Mucosa of descending colon (tissue), 3 donors: ENCODE data around the gene CDHR3. TPM values are rescaled to one million over a fixed set of nuclear protein-coding genes. Genes with fewer than 3 reads are reported as not detected.

Experiments
- ATAC-seq: fragments of 200-7000 bp; cut with Tn5 transposase; one replicate; pipeline ENCODE4 v1.9.1; 2020; ENCODE audit warnings: mild to moderate bottlenecking, moderate library complexity
- DNase-seq, 3 donors: peaks; one replicate each; pipeline ENCODE4 v3.0.0-alpha.2; 2020
- H3K36me3 ChIP-seq: fragments of 200-600 bp; one replicate; pipeline ENCODE4 v1.8.0; 2021; ENCODE audit warnings: low read depth, mild to moderate bottlenecking
- H3K4me1 ChIP-seq: fragments of 200-600 bp; one replicate; pipeline ENCODE4 v1.8.0; 2021; ENCODE audit warnings: low read depth, mild to moderate bottlenecking
- H3K4me3 ChIP-seq: fragments of 200-600 bp; one replicate; pipeline ENCODE4 v1.8.0; 2021; ENCODE audit warnings: mild to moderate bottlenecking
- H3K9me3 ChIP-seq: fragments of 200-600 bp; one replicate; pipeline ENCODE4 v1.8.0; 2021; ENCODE audit warnings: mild to moderate bottlenecking
- CTCF ChIP-seq: fragments of 200-600 bp; IDR thresholded peaks from one replicate; pipeline ENCODE4 v1.8.0; 2022; ENCODE audit warnings: antibody characterized with exemption, mild to moderate bottlenecking
- intact Hi-C, 2 donors: fragments of 100-400 bp; cut with DNase I in 1 of 2; cut with micrococcal nuclease in 1 of 2; formaldehyde crosslinking; loops; one replicate each; pipeline versions ENCODE4 v1.11.0 to v1.11.1; 2022; cut with DNase I, micrococcal nuclease
- total RNA-seq, 3 donors: library from RNA; stranded (reverse); fragmentation: NEBNext Ultra II Directional in 2 of 3; extraction: Animal tissue kit (Norgen Biotek cat#: 25700) in 2 of 3; gene quantifications; one replicate each; pipeline versions ENCODE4 v1.2.1 to v1.2.4, GENCODE V29; 2021 to 2023
- donor health status: DM: no; HTN: no; CAD: no; lungs with moderate emphysema.
- donor health status: DM: no; HTN: no; CAD: no.
- donor health status: DM: no; HTN: yes; CAD: no.

CDHR3 gene
- total RNA-seq, 3 donors from 2014 or later, result 12.1 to 19.7 (median 18.4) TPM

GRCh38 chr7:105990727-105991453 is 27.8 kb downstream of the CDHR3 start:
- ATAC-seq (no peak), DNase-seq (no peak)
- TF ChIP-seq CTCF, result no peak
- Histone ChIP-seq H3K9me3 (no peaks in the 10 kb centered on the region), H3K36me3 (no peaks in the 10 kb centered on the region), H3K4me3 (no peak overlapping the region), H3K4me1 (no peaks in the 10 kb centered on the region)
- intact Hi-C loops, result no loop called here

GRCh38 chr7:105992905-105993304 is 29.8 kb downstream of the CDHR3 start:
- H3K4me1 ChIP-seq, result no peaks in the 10 kb centered on the region
- H3K36me3 ChIP-seq, result no peaks in the 10 kb centered on the region
- intact Hi-C loops, result no loop called here
- ATAC-seq, result no peak
- no peak overlapping the region for H3K4me3 ChIP-seq
- TF ChIP-seq CTCF, result no peak
- H3K9me3 ChIP-seq, result no peaks in the 10 kb centered on the region
- no peak for DNase-seq

- no peak for DNase-seq
These were observed 34.0 kb downstream of the CDHR3 start for GRCh38 chr7:105996860-105997737.

GRCh38 chr7:105999256-105999655 is 36.2 kb downstream of the CDHR3 start:
- no peak for TF ChIP-seq CTCF
- ATAC-seq, result no peak
- H3K36me3 ChIP-seq, result no peaks in the 10 kb centered on the region
- DNase-seq, result no peak
- H3K4me1 ChIP-seq, result no peaks in the 10 kb centered on the region
- intact Hi-C loops, result no loop called here
- no peak overlapping the region for H3K4me3 ChIP-seq
- H3K9me3 ChIP-seq, result no peaks in the 10 kb centered on the region

More at GRCh38 chr7:105996860-105997737, 34.0 kb downstream of the CDHR3 start:
- TF ChIP-seq CTCF, result no peak
- no peak overlapping the region for H3K4me3 ChIP-seq
- intact Hi-C loops, result no loop called here
- H3K36me3 ChIP-seq, result no peaks in the 10 kb centered on the region
- no peaks in the 10 kb centered on the region for H3K4me1 ChIP-seq
- no peaks in the 10 kb centered on the region for H3K9me3 ChIP-seq
- ATAC-seq, result no peak

- Histone ChIP-seq H3K4me3 (no peak overlapping the region), H3K36me3 (no peaks in the 10 kb centered on the region), H3K9me3 (no peaks in the 10 kb centered on the region), H3K4me1 (no peaks in the 10 kb centered on the region)
- ATAC-seq (no peak), DNase-seq (no peak)
- no peak for TF ChIP-seq CTCF
- intact Hi-C loops, result no loop called here
These were observed 38.1 kb downstream of the CDHR3 start for GRCh38 chr7:106001196-106001595.
